Right lobe of liver (tissue), 6 donors: ENCODE measurements around the gene DNAJB1. TPM values are rescaled to one million over a fixed set of nuclear protein-coding genes. Genes with fewer than 3 reads are reported as not detected.
A peak's percentile ranks its signal among the peaks of the same experiment; 100 is the strongest.

Source experiments
- ATAC-seq, 4 donors: fragments of 200-7000 bp; cut with Tn5 transposase; one replicate each; pipeline ENCODE4 v1.9.1; 2020; ENCODE audit warnings: mild to moderate bottlenecking in 4 of 4, moderate library complexity in 4 of 4
- DNase-seq, 3 donors: peaks; one replicate each; pipeline ENCODE4 v3.0.0-alpha.2; 2020
- H3K27ac ChIP-seq, 3 donors: fragments of 200-600 bp; one replicate each; pipeline ENCODE4 v1.8.0; 2022
- H3K27me3 ChIP-seq, 2 donors: fragments of 200-600 bp; one replicate each; pipeline ENCODE4 v1.8.0; 2022
- H3K36me3 ChIP-seq, 4 donors: fragments of 200-600 bp; sonication (generic) in 1 of 4; one replicate each; pipeline versions ENCODE4 v1.5.1 to v1.8.0; 2017 to 2022; ENCODE audit warnings: control low read depth in 1 of 4
- H3K4me1 ChIP-seq, 4 donors: fragments of 200-600 bp; sonication (generic) in 1 of 4; one replicate each; pipeline versions ENCODE4 v1.5.1 to v1.8.0; 2017 to 2022; ENCODE audit warnings: control low read depth in 1 of 4
- H3K4me3 ChIP-seq, 3 donors: fragments of 200-600 bp; one replicate each; pipeline ENCODE4 v1.8.0; 2022
- H3K9me3 ChIP-seq, 4 donors: fragments of 200-600 bp; sonication (generic) in 1 of 4; one replicate each; pipeline versions ENCODE4 v1.5.1 to v1.8.0; 2017 to 2022; ENCODE audit warnings: control low read depth in 1 of 4
- POLR2A ChIP-seq: fragments of 450-650 bp; IDR thresholded peaks from one replicate; pipeline ENCODE4 v1.6.1; 2017; ENCODE audit warnings: antibody characterized with exemption, mild to moderate bottlenecking
- WGBS: methylation state at CpG from one replicate; pipeline ENCODE4 v1.1.6; 2018; ENCODE audit warnings: low coverage, low lambda C conversion rate; ENCODE audit not compliant: insufficient coverage; ENCODE audit errors: missing lambda C conversion rate; 5-methylcytosine and 5-hydroxymethylcytosine counted together
- intact Hi-C, 2 donors: fragments of 100-400 bp; cut with DNase I; formaldehyde crosslinking; loops; one replicate each; pipeline versions ENCODE4 v1.11.2 to v1.14.1; 2022
- total RNA-seq, 6 experiments: library from RNA; depleted of rRNA in 2 of 6; stranded (reverse); fragments of >200 nt in 2 of 6; fragmentation: NEBNext Ultra II Directional in 3 of 6; extraction: Animal tissue kit (Norgen Biotek cat#: 25700) in 3 of 6; gene quantifications; one replicate each; pipeline versions ENCODE4 v1.1.0 to v1.2.4, GENCODE V29; 2016 to 2023
- TF ChIP-seq, protein P1 (sequence below), 4 donors: fragments of 200-600 bp in 3 of 4; fragments of 450-650 bp in 1 of 4; IDR thresholded peaks; one replicate each; pipeline versions ENCODE4 v1.5.1 to v1.8.0; 2016 to 2022; ENCODE audit warnings: antibody characterized with exemption in 4 of 4, mild to moderate bottlenecking in 2 of 4
- donor health status: DM: no; HTN: yes; CAD: no.
- donor health status: DM: no; HTN: no; CAD: no.
- donor health status: DM: no; HTN: no; CAD: no.
- donor health status: DM: no; HTN: yes; CAD: no.
- donor health status: DM: no; HTN: yes; CAD: no.

The DNAJB1 gene
- total RNA-seq, 6 experiments from 2014 or later: 35.7 to 76.8 (median 52.1) TPM

DNA sequence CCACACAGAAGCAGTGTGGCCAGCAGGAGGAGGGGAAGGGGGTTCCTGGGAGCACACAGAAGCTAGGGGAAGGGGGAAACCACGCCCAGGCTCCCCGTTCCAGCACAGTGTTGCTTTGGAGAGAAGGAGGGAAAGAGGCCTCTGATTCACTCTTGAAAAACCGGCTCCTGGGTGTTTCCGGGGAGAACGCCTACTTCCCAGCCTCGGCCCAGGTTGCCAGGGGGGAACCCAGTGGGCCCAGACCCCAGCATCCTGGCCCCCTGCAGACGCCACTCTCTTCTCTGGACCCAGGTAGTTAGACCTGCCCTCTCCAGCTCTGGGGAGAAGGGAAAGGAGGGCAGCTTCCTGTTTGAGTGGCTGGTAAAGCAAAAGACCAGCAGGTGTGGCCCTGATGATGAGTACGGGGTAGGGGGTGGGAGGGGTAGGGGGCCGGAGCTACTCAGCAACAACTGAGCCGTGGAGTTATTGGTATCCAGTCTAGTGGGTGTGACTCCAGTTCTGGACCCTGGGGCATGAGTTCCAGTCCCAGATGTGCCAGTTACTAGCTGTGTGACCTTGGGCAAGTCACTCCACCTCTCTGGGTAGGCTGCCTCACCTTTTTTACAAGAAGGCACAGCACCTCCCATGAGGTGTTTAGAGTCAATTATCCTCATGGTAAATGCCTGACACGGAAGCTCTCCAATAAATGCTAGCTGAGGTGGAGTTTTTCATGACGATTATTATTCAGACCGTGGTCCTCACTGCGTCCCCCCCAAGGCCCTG is 23.1 kb downstream of the DNAJB1 start:
- Histone ChIP-seq H3K4me3 (peak overlapping the region; percentile 75 to 90 (median 82)), H3K36me3 (no peaks in the 10 kb centered on the region), H3K27me3 (no peaks in the 10 kb centered on the region), H3K4me1 (peaks cover 0 to 39% (median 14%) of the 10 kb centered on the region in 4 donors), H3K27ac (peak overlapping the region in 2 of 3 donors; percentile 38 to 74), H3K9me3 (no peaks in the 10 kb centered on the region)
- TF ChIP-seq POLR2A: no peak
- TF ChIP-seq, protein P1, sequence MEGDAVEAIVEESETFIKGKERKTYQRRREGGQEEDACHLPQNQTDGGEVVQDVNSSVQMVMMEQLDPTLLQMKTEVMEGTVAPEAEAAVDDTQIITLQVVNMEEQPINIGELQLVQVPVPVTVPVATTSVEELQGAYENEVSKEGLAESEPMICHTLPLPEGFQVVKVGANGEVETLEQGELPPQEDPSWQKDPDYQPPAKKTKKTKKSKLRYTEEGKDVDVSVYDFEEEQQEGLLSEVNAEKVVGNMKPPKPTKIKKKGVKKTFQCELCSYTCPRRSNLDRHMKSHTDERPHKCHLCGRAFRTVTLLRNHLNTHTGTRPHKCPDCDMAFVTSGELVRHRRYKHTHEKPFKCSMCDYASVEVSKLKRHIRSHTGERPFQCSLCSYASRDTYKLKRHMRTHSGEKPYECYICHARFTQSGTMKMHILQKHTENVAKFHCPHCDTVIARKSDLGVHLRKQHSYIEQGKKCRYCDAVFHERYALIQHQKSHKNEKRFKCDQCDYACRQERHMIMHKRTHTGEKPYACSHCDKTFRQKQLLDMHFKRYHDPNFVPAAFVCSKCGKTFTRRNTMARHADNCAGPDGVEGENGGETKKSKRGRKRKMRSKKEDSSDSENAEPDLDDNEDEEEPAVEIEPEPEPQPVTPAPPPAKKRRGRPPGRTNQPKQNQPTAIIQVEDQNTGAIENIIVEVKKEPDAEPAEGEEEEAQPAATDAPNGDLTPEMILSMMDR (IDR thresholded peaks at IDR 0.05): no peak
- 4% methylated on average over 5 of the region's 14 CpGs for WGBS
- ATAC-seq (no peak), DNase-seq (no peak)
- intact Hi-C loops: no loop called here

DNA sequence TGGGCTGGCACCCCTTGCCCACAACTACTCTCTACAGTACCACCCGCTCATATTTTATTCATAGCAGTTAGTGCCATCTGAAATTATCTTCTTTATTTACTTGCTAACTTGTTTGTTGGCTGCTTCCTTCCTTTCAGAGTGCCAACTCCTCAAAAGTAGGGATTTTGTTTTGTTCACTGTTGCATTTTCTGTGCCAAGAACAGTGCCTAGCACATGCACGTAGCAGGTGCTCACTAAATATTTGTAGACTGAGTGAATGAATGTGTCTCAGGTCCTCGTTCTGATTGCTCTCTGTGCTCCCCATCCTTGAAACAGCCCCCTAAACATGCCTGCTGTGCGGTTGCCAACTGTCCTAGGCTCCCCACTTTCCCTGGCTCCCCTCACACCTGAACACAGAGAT is 23.8 kb downstream of the DNAJB1 start:
- DNase-seq: no peak
- H3K4me1 ChIP-seq: peaks cover 0 to 39% (median 14%) of the 10 kb centered on the region in 4 donors
- H3K4me3 ChIP-seq: no peak overlapping the region
- 64% methylated on average over 4 of the region's 4 CpGs for WGBS
- ATAC-seq: no peak
- no peak overlapping the region for H3K27ac ChIP-seq
- H3K27me3 ChIP-seq: no peaks in the 10 kb centered on the region
- H3K36me3 ChIP-seq: peaks cover 0 to 3% (median 0%) of the 10 kb centered on the region in 4 donors
- intact Hi-C loops: no loop called here
- TF ChIP-seq, protein P1 (IDR thresholded peaks at IDR 0.05): no peak
- TF ChIP-seq POLR2A: no peak
- H3K9me3 ChIP-seq: no peaks in the 10 kb centered on the region

GRCh38 chr19:14492756-14493337 is 25.4 kb downstream of the DNAJB1 start:
- H3K4me1 ChIP-seq: peaks cover 0 to 24% (median 9%) of the 10 kb centered on the region in 4 donors
- 93% methylated on average over 3 of the region's 5 CpGs for WGBS
- H3K36me3 ChIP-seq: peaks cover 0 to 11% (median 0%) of the 10 kb centered on the region in 4 donors
- no peak for TF ChIP-seq POLR2A
- TF ChIP-seq, protein P1 (IDR thresholded peaks at IDR 0.05): no peak
- no peaks in the 10 kb centered on the region for H3K9me3 ChIP-seq
- no peaks in the 10 kb centered on the region for H3K27me3 ChIP-seq
- H3K4me3 ChIP-seq: no peak overlapping the region
- DNase-seq: no peak
- H3K27ac ChIP-seq: no peak overlapping the region
- ATAC-seq: no peak
- intact Hi-C loops: no loop called here

DNA sequence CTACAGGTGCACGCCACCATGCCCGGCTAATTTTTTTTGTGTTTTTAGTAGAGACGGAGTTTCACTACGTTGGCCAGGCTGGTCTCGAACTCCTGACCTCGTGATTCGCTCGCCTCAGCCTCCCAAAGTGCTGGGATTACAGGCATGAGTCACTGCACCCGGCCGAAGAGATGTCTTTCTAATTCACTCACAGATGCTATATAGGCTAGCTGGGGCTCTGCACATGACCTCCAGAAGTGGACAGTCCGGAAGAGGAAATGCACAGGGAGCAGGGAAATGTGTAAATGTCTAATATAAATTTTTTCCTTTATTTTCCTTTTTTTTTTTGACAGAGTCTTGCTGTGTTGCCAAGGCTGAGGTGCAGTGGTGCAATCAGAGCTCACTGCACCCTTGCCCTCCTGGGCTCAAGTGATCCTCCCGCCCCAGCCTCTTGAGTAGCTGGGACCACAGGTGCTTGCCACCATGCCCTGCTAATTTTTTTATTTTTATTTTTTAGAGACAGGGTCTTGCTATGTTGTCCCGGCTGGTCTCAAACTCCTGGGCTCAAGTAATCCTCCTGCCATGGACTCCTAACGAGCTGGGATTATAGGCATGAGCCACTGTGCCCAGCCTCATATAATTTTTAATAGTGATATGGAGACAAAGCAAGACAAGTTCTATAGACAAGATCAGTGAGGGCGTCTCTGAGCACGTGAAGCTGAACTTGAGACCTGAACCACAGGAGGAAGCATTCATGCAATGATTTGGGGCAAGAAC is 30.6 kb downstream of the DNAJB1 start:
- WGBS: 92% methylated on average over 12 of the region's 16 CpGs
- H3K27ac ChIP-seq: no peak overlapping the region
- H3K4me3 ChIP-seq: no peak overlapping the region
- ATAC-seq (no peak), DNase-seq (no peak)
- no peaks in the 10 kb centered on the region for H3K9me3 ChIP-seq
- intact Hi-C loops: no loop called here
- no peaks in the 10 kb centered on the region for H3K4me1 ChIP-seq
- peaks cover 0 to 11% (median 0%) of the 10 kb centered on the region in 4 donors for H3K36me3 ChIP-seq
- TF ChIP-seq, protein P1 (IDR thresholded peaks at IDR 0.05): no peak
- TF ChIP-seq POLR2A: no peak
- H3K27me3 ChIP-seq: no peaks in the 10 kb centered on the region
